GM12878 (cell line): ENCODE data around the gene MPPED1. TPM values are rescaled to one million over a fixed set of nuclear protein-coding genes. Genes with fewer than 3 reads are reported as not detected.

Source experiments
- ATAC-seq: fragments of 200-7000 bp; cut with Tn5 transposase; 3 replicates; pipeline ENCODE4 v1.9.1; 2020; ENCODE audit warnings: mild to moderate bottlenecking, moderate library complexity
- BruUV-seq: library from RNA; stranded (reverse); fragments of 400-500 nt; replicated peaks from 2 replicates; lab custom pipeline; 2021; lab: Mats Ljungman, UMichigan
- CTCF ChIA-PET: fragments of 300-600 bp; sonication (Branson Sonifier 250); formaldehyde crosslinking; extraction: SDS; loops from one replicate; lab custom pipeline; 2021; ENCODE audit warnings: inconsistent platforms; lab: Yijun Ruan, JAX
- POLR2A ChIA-PET: fragments of 350-600 bp; formaldehyde crosslinking; extraction: SDS; loops from one replicate; lab custom pipeline; 2021; ENCODE audit warnings: inconsistent platforms; lab: Charles Lee
- RAD21 ChIA-PET: fragments of 300-600 bp; sonication (Branson Sonifier 250); formaldehyde crosslinking; loops from one replicate; lab custom pipeline; 2023; ENCODE audit warnings: antibody characterized with exemption; ENCODE audit not compliant: unreplicated experiment; lab: Charles Lee
- SMC1A ChIA-PET: fragments of 300-600 bp; sonication (Branson Sonifier 250); formaldehyde crosslinking; loops from one replicate; lab custom pipeline; 2023; ENCODE audit not compliant: unreplicated experiment, uncharacterized antibody; lab: Charles Lee
- DNase-seq: peaks from one replicate; pipeline ENCODE4 v3.0.0-alpha.2; 2011; ENCODE audit warnings: low read depth, low spot score
- FAIRE-seq: peaks from 3 replicates; lab custom pipeline; 2011; peaks lifted over from hg19 to GRCh38; lab: Jason Lieb, UNC
- H2AFZ ChIP-seq: 2 replicates; pipeline ENCODE4 v1.6.0; 2011; ENCODE audit warnings: low read depth, low read length, control low read depth; ENCODE audit not compliant: control insufficient read depth
- H3K27ac ChIP-seq: 2 replicates; pipeline ENCODE4 v1.5.1; 2011; ENCODE audit warnings: control low read depth; ENCODE audit not compliant: control insufficient read depth, insufficient read depth
- H3K27me3 ChIP-seq, 2 experiments: replicated peaks in 1 of 2; 2 replicates each; pipeline versions ENCODE4 v1.6.0 to v1.6.1; 2011; ENCODE audit warnings: low read length in 1 of 2; ENCODE audit not compliant: control insufficient read depth in 2 of 2, insufficient read depth in 2 of 2
- H3K36me3 ChIP-seq, 2 experiments: 2 replicates each; pipeline ENCODE4 v1.5.1; 2011; ENCODE audit warnings: low read length in 1 of 2; ENCODE audit not compliant: control insufficient read depth in 2 of 2, insufficient read depth in 2 of 2
- H3K4me1 ChIP-seq: 2 replicates; pipeline ENCODE4 v1.6.1; 2011; ENCODE audit warnings: mild to moderate bottlenecking, low read length, moderate library complexity, mixed read lengths; ENCODE audit not compliant: control insufficient read depth, insufficient read depth
- H3K4me2 ChIP-seq: 2 replicates; pipeline ENCODE4 v1.6.0; 2011; ENCODE audit warnings: control low read depth; ENCODE audit not compliant: control insufficient read depth, insufficient read depth
- H3K4me3 ChIP-seq: fragments of 200-600 bp; sonication (generic); 2 replicates; pipeline ENCODE4 v1.5.1; 2016
- H3K79me2 ChIP-seq: 2 replicates; pipeline ENCODE4 v1.6.0; 2011; ENCODE audit warnings: low read length; ENCODE audit not compliant: control insufficient read depth, insufficient read depth
- H3K9ac ChIP-seq: 2 replicates; pipeline ENCODE4 v1.8.0; 2011; ENCODE audit warnings: low read length, control low read depth, mixed read lengths; ENCODE audit not compliant: control insufficient read depth, insufficient read depth
- H3K9me3 ChIP-seq: replicated peaks from 3 replicates; pipeline ENCODE4 v1.5.1; 2011; ENCODE audit warnings: mild to moderate bottlenecking, low read length; ENCODE audit not compliant: control insufficient read depth, insufficient read depth
- H4K20me1 ChIP-seq: 2 replicates; pipeline ENCODE4 v1.6.0; 2011; ENCODE audit not compliant: control insufficient read depth, insufficient read depth
- MTA2 ChIP-seq: fragments of 450-650 bp; IDR thresholded peaks from 2 replicates; pipeline ENCODE4 v1.6.1; 2016; ENCODE audit warnings: low read depth, mild to moderate bottlenecking, moderate library complexity
- NFIC ChIP-seq: IDR thresholded peaks from 2 replicates; pipeline ENCODE4 v1.6.1; 2012; ENCODE audit warnings: low read depth, mild to moderate bottlenecking, inconsistent platforms, low read length, moderate library complexity
- PBX3 ChIP-seq: IDR thresholded peaks from 2 replicates; pipeline ENCODE4 v1.6.1; 2011; ENCODE audit warnings: mild to moderate bottlenecking, low read depth, low read length, moderate library complexity; ENCODE audit not compliant: insufficient replicate concordance
- POLR2A ChIP-seq: IDR thresholded peaks from 2 replicates; pipeline ENCODE4 v1.6.1; 2011; ENCODE audit warnings: low read depth, mild to moderate bottlenecking, low read length
- SMARCA5 ChIP-seq: fragments of 450-650 bp; IDR thresholded peaks from 2 replicates; pipeline ENCODE4 v1.6.1; 2017; ENCODE audit warnings: mild to moderate bottlenecking
- USF2 ChIP-seq: IDR thresholded peaks from 2 replicates; pipeline ENCODE4 v1.6.1; 2011; ENCODE audit warnings: low read depth, low read length, improper control_type of control experiment, borderline replicate concordance
- WGBS: methylation state at CpG from one replicate; pipeline ENCODE4 v1.1.6; 2016; ENCODE audit warnings: low lambda C conversion rate; ENCODE audit not compliant: insufficient replicate concordance, insufficient coverage; ENCODE audit errors: missing lambda C conversion rate; 5-methylcytosine and 5-hydroxymethylcytosine counted together
- in situ Hi-C: fragments of 300-500 bp; cut with MboI; formaldehyde crosslinking; loops from 9 replicates; pipeline ENCODE4 v1.14.3; 2018; ENCODE audit warnings: mixed read lengths
- intact Hi-C: fragments of 100-400 bp; cut with micrococcal nuclease; formaldehyde crosslinking; loops from one replicate; pipeline ENCODE4 v1.14.2; 2022; ENCODE audit not compliant: unreplicated experiment
- polyA plus RNA-seq, 11 experiments: library from polyadenylated mRNA; depleted of rRNA in 4 of 11; unstranded in 6 of 11; stranded (reverse) in 5 of 11; fragments of >200 nt; fragmentation: Nextera tagmentation in 4 of 11; fragmentation: Illumina TruSeq in 1 of 11; extraction: Ambion mirVana in 4 of 11; extraction: Trizol in 1 of 11; gene quantifications; 1 replicate in 1 of 11; 2 replicates in 10 of 11; pipeline versions ENCODE4 v1.2.1 to v1.2.3, GENCODE V29; 2011 to 2016; ENCODE audit warnings: inconsistent platforms in 2 of 11, missing spikeins in 2 of 11, low read depth in 1 of 11
- total RNA-seq, 4 experiments: library from RNA; depleted of rRNA in 3 of 4; stranded (reverse); fragments of >200 nt in 3 of 4; fragmentation: Illumina TruSeq in 1 of 4; extraction: Trizol in 1 of 4; gene quantifications; 2 replicates each; pipeline versions ENCODE4 v1.2.1 to v1.2.3, GENCODE V29; 2013 to 2021

The MPPED1 gene
- total and polyA plus RNA-seq, 10 of the 15 experiments (the other 5 are each of a cell fraction or from before 2014, with no cell fraction given), result 0.11 TPM; not detected in 9

GRCh38 chr22:43425976-43426785, 14.4 kb downstream of the MPPED1 start:
- Histone ChIP-seq H4K20me1 (no peaks in the 10 kb centered on the region), H3K27me3 (no peaks in the 10 kb centered on the region; a peak in 3 of 4 replicates), H3K4me3 (no peak overlapping the region)
- POLR2A ChIA-PET, result no interaction called here
- in situ Hi-C loops, result no loop called here
- TF ChIP-seq MTA2 (no peak), SMARCA5 (no peak), USF2 (no peak), PBX3 (no peak), NFIC (no peak), POLR2A (no peak)
- TF ChIP-seq, all 136 proteins: peak for 0
- no peak for ATAC-seq
- Histone ChIP-seq H3K4me2 (no peak overlapping the region), H3K9me3 (no peaks in the 10 kb centered on the region), H2AFZ (no peak overlapping the region), H3K9ac (no peak overlapping the region), H3K79me2 (no peaks in the 10 kb centered on the region), H3K36me3 (no peaks in the 10 kb centered on the region), H3K4me1 (no peaks in the 10 kb centered on the region), H3K27ac (no peak overlapping the region)
- no TSS peak for BruUV-seq
- CTCF ChIA-PET, result no interaction called here
- 38% methylated on average over 21 of the region's 22 CpGs for WGBS
- RAD21 ChIA-PET, result no interaction called here
- intact Hi-C loops, result no loop called here
- SMC1A ChIA-PET, result no interaction called here
- FAIRE-seq, result no peak
- no peak for DNase-seq
